Iris pigment epithelial cell (primary cell): ENCODE data around the gene SYCE1.
"Not testable (repeated sequence)": the region's sequence is repeated elsewhere in the genome, so short reads cannot be mapped to it uniquely, and the experiment has no call there.

ENCODE experiments used
- DNase-seq: peaks from one replicate; pipeline ENCODE4 v3.0.0-alpha.2; 2011; ENCODE audit warnings: low read depth

The SYCE1 gene

DNA sequence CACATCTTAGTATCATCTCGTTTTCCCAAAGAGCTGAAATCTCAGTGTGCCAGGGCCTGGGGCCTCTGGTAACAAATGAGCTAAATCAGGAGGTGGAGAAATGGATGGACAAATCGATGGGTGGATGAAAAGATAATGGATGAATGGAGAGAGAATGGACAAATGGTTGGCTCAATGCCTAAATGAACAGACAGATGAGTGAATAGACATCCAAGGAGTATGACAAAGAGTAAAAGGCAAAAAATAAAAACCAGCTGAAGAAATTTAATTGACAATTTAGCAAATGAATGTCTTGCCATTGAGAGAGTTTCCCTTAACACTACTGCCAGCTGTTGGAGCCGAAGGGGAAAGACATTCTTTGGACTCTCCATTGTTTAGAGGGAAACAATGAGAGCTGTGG lies 8.0 kb downstream of the SYCE1 start:
- DNase-seq, result no peak

DNA sequence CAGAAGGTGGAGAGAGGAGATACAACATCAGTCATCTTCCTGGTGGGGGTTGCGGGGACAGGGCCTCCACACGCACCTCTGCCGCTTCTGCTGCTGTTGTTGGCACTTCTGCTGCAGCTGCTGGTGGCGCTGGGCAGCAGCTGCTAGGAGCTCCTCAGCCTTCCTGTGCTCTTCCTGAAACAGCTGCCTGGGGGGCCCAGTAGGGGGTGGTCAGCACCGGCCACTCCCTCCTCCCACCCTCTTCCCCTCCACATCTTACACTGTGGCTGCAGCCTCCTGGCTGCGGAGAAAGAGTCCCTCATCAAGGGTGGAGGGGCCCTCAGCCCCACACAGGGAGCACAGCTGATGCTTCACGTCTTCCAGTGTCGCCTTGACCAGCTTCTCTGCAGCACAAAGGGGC lies 9.9 kb downstream of the SYCE1 start:
- DNase-seq, result no peak

DNA sequence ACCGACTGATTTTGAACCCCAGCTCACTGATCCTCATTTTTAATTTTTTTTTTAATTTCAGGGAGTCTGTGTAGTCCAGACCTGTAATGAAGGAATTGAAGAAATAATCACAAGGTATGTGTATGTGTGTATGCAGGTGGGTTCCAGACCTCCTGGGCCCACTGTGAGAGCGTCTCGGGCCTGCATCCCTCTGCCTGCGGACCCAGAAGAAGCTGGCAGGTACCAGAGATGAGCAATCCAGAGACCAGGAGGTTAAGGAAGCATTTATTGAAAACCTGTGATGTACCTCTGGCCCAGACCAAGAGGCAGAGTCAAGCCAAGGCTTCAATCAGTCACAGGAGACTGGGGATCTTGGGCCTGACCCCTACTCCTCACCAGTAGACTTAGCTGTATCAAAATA lies 10.8 kb downstream of the SYCE1 start:
- DNase-seq, result no peak

DNA sequence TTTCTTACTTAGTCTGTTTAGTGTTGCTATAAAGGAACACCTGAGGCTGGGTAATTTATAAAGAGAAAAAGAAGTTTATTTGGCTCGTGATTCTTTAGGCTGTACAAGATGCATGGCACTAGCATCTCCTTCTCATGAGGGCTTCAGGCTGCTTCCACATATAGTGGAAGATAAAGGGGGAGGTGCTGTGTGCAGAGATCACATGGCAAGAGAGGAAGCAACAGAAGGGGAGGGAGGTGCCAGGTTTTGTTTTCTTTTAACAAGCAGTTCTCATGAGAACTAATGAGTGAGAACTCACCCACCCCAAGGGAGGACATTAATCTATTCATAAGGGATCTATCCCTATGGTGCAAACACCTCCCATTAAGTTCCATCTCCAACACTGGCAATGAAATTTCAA lies 20.9 kb downstream of the SYCE1 start:
- DNase-seq, result no peak

DNA sequence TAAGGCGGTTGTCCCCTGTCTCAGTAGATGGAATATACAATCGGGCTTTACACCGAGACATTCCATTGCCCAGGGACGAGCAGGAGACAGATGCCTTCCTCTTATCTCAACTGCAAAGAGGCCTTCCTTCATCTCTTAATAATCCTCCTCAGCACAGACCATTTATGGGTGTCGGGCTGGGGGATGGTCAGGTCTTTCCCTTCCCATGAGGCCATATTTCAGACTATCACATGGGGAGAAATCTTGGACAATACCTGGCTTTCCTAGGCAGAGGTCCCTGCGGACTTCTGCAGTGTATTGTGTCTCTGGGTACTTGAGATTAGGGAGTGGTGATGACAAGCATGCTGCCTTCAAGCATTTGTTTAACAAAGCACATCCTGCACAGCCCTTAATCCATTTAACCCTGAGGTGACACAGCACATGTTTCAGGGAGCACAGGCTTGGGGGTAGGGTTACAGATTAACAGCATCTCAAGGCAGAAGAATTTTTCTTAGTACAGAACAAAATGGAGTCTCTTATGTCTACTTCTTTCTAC lies 23.9 kb downstream of the SYCE1 start:
- DNase-seq, result not testable (repeated sequence)

DNA sequence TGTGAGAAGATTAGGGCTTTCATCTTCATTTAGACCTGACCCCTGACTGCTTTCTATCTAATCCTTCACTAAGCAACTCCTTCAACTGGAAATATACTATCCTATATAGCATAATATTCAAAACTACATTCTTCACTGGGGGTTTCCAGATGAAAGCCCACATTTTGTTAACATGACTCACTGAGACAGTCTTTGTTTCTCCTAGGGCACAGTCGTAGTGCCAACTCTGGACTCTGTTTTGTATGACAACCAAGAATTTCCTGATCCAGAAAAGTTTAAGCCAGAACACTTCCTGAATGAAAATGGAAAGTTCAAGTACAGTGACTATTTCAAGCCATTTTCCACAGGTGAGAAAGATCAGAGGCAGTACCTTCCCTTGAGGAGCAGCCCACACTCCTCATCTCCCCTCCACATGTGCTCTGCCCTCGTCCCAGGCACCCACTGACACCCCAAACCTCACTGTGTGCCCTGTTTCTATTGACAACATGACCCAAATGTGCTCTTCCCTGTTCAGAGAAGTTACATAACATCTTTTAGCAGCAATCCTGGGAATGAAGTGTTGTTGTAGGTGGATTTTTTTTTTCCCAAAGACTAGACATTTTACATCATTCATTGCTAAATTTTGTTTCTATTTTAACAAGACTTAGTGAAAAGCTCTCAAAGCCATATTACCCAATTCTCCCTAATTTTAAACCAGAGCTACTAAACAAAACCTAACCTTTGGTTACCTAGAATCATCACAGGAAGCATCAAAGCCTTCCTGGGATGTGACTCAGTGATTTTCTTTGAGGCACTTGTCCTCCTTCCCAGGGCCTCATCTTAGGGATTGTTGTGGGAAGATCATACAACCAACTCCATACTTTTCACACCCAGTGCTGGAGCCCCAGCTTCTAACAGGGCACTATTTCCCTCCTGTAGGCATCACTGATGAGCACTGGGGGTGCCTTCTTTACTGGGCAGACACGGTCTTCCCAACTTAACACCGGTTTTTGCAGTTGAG lies 27.5 kb downstream of the SYCE1 start:
- DNase-seq, result no peak

DNA sequence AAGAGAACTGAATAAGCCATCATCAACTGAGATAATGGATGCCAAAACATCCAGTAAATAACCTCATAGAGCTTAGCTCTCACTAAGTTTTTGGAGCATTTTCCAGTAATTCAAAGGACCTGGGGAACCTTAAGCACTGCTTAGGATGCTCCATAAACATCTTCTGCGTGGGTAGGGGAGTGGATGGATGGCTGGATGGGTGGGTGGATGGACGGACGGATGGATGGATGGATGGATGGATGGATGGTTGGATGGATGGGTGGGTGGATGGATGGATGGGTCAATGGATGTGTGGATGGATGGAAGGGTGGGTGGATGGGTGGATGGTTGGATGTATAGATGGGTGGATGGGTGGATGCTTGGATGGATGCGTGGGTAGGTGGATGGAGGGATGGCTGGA lies 29.2 kb downstream of the SYCE1 start:
- DNase-seq, result no peak

DNA sequence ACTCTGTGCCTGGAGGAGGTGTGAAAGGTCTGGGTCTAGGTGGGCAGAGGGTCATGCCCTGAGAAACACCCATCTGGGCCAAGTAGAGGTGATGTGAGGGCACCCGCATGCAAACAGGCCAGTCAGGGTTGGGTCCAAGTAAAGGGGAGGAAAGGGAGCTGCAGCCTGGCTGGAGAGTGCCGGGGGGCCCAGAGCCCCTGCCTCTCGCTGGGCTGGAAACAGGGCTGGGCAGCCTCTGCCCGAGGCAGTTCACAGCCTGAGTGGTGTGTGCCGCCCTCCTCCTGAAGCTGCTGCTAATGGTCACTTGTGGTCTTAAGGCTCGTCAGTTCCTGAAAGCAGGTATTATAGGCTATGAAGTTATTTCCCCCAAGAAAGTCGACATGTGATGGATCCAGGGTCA lies 31.0 kb downstream of the SYCE1 start:
- DNase-seq, result no peak

DNA sequence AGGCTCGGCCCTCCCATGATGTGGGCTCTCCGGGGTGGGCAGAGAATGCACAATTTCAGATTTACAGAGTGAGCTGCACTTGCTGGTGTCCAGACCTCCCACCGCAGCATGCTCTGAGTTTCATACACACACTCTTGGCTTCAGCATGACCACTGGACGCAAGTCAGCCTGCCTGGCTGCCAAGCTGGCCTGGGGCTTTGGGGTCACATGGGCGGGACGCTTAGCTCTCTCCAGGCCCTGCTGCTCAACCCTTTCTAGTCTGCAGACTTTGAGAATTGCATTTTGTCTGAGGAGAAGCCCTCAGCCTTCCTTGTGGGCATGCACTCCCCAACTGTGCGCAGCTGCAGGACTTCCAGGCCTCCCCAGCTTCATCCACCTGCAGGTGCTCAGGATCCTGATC lies 32.5 kb downstream of the SYCE1 start:
- no peak for DNase-seq

DNA sequence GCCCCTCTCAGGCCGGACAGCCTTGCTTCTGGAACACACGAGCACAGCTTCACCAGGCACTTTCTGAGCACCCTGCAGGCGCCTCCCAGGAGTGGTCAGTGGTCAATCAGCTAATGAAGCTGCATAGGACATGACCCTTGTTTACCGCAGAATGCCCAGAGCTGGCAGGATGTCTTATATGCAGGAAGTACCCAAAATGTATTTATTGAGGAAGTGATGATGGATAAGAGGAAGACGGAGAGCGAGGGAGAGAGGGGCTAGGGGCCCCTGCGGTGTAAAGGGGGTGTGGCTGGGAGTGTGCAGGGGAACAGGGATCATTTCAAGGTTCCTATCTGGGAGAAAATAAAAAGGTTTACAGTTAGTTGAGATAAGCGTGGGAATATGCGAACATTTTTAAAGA lies 34.9 kb downstream of the SYCE1 start:
- no peak for DNase-seq

DNA sequence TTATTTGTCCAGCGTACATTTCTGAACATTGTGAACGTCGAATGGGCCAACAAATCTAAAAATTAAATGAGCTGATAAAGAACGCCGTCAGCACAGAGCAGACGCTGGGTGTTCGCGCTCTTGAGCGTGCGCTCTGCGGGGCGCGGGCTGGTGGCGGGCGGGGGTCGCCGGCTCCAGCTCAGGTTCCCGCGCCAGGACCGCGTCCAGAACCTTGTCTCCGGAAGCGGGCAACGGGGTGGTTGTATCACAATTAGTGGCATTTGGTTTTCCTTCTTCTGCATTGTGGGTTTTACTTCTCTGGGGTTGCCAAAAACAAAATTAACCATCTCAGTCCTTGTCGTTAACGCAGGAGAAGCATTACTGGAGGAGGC lies 35.8 kb downstream of the SYCE1 start:
- no peak for DNase-seq

DNA sequence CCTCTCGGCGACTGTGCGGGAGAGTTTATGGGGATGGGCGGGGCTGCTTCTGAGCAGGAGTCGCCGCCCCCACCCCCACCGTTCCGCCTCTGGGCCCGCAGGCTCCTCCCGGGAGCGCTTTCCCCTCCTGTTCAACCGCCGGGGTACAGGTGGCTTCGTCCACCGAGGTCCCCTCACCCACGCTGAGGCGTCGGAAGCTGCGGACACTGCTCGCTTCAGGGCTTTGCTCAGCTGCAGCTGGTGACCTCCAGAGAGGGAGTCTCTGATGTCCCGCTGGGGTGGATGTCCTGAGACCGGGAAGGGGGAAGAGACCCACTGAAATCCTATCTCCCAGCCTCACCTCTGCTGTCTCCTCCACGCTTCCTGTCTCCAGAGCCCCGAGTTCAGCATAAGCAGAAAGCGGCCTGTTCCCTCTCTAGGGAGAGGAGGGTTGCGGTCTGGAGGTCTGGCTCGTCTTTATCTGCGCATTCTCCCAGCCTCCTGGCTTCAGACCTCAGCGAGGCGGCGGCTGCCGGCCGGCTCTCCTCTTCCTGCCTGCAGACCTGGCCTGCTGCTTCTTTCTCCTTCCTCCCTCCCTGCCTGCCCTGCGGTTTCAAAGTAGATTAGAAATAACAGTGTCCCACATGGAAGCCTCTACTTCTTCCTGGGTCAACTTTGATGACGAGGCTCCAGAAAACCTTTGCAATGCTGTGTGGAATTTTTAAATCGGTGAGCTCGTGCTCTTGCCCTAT lies 36.4 kb downstream of the SYCE1 start:
- peak; percentile 23 for DNase-seq

DNA sequence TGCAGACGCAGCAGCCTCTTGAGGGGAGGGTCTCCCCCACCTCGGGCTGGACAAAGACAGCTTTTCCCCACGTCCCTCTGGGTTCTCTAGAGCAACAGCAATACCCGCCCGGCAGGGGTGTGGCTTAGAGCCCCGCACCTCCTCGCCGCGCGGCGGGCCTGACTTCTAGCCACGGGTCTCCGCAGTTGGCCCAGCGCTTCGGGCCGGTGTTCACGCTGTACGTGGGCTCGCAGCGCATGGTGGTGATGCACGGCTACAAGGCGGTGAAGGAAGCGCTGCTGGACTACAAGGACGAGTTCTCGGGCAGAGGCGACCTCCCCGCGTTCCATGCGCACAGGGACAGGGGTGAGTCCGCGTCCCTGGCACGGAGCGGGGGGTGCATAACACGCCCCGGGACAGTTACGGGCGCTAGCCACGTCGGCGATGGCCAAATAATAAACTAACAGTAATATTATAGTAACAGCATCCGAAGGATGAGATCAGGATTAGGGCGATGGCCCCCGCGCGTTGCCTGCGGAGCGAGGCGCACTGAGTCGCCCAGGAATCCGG lies 37.0 kb downstream of the SYCE1 start:
- no peak for DNase-seq

DNA sequence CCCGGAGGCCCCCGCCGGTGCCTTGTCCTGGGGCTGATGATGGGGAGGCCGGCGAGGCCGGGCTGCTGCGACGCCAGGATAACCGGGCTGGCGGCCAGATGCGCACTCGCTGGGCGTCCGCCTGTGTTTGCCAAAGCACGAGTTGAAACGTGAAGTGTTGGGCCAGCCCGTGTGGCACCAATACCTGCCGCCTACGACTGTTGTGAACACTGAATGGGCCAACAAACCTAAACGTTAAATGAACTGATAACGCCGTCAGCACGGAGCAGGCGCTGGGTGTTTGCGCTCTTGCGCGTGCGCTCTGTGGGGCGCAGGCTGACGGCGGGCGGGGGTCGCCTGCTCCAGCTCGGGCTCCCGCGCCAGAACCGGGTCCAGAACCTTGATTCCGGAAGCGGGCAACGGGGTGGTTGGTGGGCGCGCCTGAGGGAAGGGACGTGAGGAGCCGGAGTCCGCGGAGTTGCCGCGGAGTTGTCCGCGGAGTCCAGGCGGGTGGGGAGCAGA lies 37.6 kb downstream of the SYCE1 start:
- DNase-seq, result no peak

DNA sequence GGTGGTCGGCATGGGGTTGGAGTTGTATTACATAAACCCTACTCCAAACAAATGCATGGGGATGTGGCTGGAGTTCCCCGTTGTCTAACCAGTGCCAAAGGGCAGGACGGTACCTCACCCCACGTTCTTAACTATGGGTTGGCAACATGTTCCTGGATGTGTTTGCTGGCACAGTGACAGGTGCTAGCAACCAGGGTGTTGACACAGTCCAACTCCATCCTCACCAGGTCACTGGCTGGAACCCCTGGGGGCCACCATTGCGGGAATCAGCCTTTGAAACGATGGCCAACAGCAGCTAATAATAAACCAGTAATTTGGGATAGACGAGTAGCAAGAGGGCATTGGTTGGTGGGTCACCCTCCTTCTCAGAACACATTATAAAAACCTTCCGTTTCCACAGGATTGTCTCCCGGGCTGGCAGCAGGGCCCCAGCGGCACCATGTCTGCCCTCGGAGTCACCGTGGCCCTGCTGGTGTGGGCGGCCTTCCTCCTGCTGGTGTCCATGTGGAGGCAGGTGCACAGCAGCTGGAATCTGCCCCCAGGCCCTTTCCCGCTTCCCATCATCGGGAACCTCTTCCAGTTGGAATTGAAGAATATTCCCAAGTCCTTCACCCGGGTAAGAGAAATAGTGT lies 38.3 kb downstream of the SYCE1 start, which contains the start of gene CYP2E1:
Gene CYP2E1 (plus strand): TSS at position 407 of the 632 bp plus-strand sequence. CDS start 33 bp downstream, at position 440.
- DNase-seq, result no peak

DNA sequence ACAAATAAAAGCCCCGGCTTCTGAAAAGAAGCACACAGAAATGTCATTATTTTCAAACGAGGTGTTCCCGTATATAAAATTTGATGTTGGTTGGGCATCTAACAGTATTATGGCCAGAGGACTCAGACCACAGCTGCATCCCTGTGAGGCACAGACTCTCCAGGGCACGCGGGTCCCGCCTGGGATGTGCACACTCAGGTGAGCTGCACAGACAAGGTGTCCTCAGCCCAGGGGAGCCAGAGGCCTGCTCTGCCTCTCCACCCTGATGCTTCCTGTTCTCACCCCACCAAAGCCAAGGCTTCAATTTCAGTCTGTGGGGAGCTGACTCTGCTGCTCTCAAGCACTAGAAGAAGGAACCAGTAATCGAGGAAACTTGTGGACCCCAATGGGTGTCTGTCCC lies 39.9 kb downstream of the SYCE1 start:
- no peak for DNase-seq

DNA sequence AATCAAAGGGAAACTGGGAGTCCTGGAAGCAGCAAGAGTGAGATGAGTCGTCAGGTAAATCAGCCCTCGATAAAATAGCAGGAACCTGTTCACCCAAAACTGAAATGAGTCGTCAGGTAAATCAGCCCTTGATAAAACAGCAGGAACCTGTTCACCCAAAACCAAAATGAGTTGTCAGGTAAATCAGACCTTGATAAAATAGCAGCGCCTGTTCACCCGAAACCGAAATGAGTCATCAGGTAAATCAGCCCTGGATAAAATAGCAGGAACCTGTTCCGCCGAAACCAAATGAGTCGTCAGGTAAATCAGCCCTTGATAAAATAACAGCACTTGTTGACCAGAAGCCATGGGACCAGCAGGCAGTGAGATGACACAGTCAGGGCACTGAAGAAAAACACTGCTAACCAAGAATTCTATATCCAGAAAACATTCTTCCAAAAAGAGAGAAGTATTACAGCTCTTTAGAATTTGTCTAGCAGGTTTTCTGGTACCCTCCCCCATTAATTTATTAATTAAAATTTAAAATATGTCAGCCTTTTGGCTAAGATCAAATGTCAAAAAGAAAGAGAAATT lies 41.7 kb downstream of the SYCE1 start:
- DNase-seq, result no peak

DNA sequence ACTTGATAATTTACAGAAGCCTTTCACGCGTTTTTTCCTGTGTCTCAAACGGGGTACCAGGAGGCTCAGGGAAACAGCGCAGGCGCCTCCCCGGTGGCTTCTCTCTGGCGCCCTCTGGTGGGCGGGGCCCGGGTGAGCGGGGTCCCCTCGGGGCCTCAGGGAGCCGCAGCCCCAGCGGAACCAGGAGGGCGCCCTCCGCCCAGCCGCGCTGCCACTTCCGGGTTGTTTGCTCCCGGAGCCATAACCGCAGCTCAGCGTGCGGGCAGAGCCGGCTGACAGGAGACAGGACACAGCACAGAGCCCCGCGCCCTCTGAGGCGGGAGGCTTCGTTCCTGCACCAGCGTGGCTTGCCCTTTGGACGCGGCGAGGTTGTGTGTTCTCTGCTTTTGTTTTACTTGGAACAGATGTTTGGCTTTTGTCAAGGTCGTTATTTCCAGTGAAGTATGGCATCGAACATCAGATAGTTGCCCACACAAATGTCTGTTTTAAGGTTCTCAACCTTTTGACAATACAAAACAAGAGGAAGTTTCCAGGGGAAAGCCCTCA lies 45.1 kb downstream of the SYCE1 start:
- peak; percentile 43 for DNase-seq

DNA sequence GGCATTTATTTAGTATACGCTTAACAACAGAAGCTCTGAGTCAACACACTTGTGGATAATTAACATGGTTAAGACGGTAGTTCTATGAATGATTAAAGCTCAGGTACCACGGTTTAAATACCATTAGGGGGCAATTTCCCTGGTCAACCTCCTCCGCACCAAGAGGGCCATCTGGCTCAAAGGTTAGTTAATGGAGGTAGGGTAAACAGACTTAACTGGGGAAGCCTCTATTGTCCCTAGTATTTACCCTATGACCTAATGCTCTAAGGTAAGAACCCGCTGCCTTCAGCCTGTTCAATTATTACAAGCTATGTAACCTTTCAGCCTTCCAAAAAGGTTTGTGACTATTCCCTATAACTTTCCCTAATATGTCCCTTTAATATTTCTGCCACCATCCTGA lies 46.9 kb downstream of the SYCE1 start:
- DNase-seq, result not testable (repeated sequence)

DNA sequence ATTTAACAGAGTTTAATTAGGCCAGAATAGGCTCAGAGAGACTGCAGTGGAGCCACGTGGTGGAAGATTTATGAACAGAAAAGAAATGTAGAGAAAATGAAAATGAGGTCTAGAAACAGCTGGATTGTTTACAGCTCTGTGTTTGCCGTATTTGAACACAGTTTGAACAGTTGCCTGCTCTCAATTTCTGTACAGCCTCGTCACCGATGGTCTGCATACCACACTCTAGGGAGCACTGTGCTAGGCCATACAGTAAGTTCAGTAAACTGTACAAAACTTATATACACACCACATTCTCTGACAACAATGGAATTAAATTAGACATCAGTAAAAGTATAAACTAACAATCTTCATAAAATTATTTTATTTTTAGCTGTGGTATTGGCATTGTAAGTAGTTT lies 49.3 kb downstream of the SYCE1 start:
- DNase-seq, result no peak

DNA sequence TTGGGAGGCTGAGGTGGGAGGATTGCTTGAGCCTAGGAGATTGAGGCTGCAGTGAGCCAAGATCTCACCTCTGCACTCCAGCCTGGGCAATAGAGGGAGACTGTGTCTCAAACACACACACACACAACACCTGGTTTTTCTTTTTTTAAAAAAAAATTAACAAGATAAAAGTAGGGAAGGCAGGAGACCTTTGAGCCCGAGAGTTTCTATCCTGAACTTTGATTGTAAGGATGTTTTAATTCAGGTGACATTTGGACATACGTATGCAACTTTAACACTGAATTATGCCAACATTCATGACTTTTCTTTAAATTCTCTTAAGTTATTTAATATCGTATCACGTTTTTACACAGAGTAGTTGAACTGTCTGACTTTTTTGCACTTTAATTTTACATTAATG lies 49.9 kb downstream of the SYCE1 start:
- no peak for DNase-seq
